Fibroblast of pulmonary artery (primary cell): ENCODE measurements around the gene HSD17B10.

Source experiments
- DNase-seq: peaks from one replicate; pipeline ENCODE4 v3.0.0-alpha.2; 2010; ENCODE audit warnings: low read depth
- H3K4me3 ChIP-seq: replicated peaks from 2 replicates; pipeline ENCODE4 v1.5.1; 2011; ENCODE audit warnings: low read depth, mild to moderate bottlenecking, control low read depth, low read length, moderate library complexity
- TF ChIP-seq, protein P1 (sequence below): IDR thresholded peaks from 2 replicates; pipeline ENCODE4 v1.5.1; 2011; ENCODE audit warnings: mild to moderate bottlenecking, control low read depth, low read length, inconsistent platforms; ENCODE audit errors: missing control alignments

The HSD17B10 gene

DNA sequence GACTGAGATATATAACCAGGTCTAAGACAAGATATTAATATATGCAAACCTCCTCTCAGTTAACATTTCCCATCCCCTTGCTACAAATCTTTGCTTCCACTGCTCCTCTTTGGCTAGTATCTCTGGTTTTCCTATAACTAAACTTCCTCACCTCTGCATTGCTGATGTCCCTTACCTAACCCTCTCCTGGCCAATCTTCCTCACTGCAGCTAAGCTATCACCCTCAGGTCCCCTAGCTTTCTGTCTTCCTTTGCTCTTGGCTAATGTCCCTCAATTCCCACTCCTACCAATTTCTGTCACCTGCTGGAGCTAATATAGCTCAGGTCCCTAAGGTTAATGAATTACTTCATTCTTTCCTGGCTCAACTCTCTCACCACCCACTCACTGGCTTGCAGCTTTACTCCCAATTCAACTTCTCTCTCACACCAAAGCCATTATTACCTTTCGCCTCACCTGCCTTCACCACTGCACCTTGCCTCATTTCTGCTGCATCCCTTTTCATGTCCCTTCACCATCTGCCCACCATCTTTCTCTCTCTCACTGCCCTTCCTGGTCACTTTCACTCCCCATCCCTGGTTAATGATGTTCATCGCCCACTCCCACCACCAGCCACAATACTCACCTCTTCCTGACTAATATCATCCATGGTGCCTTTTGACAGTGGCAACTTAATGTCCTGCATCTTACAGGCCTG is 38.4 kb downstream of the HSD17B10 start:
- no peak for DNase-seq
- TF ChIP-seq, protein P1, sequence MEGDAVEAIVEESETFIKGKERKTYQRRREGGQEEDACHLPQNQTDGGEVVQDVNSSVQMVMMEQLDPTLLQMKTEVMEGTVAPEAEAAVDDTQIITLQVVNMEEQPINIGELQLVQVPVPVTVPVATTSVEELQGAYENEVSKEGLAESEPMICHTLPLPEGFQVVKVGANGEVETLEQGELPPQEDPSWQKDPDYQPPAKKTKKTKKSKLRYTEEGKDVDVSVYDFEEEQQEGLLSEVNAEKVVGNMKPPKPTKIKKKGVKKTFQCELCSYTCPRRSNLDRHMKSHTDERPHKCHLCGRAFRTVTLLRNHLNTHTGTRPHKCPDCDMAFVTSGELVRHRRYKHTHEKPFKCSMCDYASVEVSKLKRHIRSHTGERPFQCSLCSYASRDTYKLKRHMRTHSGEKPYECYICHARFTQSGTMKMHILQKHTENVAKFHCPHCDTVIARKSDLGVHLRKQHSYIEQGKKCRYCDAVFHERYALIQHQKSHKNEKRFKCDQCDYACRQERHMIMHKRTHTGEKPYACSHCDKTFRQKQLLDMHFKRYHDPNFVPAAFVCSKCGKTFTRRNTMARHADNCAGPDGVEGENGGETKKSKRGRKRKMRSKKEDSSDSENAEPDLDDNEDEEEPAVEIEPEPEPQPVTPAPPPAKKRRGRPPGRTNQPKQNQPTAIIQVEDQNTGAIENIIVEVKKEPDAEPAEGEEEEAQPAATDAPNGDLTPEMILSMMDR, result no peak
- H3K4me3 ChIP-seq, result no peak overlapping the region

DNA sequence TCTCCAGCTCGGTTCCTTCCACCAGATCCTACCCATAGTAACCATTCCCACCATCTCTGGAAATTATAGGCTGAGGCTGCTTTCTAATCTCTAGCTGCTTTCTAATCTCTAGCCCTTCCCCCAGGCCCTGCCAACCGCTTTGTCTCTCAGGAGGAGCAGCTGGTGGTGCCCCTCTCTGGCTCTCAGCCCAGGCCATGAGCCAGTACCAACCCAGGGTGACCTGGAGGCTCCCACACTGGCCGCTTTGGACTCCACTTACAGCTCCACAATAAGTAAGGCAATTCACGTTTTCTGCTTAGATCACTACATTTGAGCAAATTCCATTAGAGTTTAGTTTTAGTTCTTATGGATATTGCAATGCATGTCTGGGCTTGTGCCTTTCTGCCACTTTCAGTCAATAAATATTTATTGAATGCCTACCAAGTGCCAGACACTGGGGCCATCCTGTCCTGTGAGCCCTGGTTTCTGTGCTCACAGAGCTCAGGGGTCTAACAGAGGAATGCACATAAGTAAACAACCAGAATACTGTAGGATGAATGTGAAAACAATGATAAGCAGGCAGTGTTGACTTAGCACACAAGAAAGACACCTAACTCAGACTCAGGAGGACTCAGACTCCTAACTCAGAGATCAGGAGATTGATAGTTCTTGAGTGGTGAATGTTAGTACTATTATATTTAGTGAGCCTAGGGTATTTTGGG is 50.6 kb downstream of the HSD17B10 start:
- no peak overlapping the region for H3K4me3 ChIP-seq
- TF ChIP-seq, protein P1, result no peak
- DNase-seq, result no peak
